COLO829 (cell line): ENCODE measurements around the gene ULK4.

Source experiments
- DNase-seq: peaks from one replicate; pipeline ENCODE4 v3.0.0; 2012; ENCODE audit warnings: low spot score

ULK4 gene

GRCh38 chr3:41356775-41357174 lies 605.1 kb downstream of the ULK4 start:
- DNase-seq, result no peak

DNA sequence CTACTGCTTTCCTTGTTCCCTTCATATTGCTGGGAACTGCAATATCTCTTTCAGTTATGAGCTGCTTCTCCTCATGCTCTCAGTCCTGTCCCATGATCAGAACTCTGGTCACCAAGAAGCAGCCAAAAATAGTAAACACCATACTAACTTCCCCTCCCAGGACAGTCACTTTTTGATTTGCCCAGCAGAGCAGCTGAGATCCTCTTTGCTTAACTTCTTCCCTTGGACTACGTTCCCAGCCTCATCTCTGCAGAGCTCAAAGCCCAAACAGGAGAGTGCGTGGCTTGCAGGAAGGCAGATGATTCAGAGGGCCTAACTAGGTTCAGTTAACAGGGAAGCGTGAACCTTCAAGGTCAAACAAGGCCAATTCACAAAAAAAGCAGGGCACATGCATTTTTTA lies 609.4 kb downstream of the ULK4 start:
- DNase-seq, result no peak

GRCh38 chr3:41350441-41350840 lies 611.5 kb downstream of the ULK4 start:
- DNase-seq, result no peak

DNA sequence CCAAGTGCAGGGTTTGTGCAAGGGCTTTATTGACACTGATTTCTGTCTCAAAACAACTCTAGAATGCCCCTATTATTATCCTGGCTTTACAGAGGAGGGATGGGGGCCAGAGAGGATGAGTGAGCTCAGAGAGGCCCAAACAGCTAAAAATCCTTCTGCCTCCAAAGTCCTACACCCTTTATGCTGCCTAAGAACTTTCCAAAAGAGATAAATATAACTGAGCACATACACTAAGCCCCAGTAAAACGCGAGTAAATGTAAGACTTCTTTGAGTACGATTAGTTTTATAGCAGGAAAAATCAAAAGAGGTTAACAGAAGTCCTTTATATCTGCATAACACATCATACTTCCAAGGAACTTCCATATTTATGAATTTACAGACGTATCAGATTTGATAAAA lies 613.5 kb downstream of the ULK4 start:
- no peak for DNase-seq

DNA sequence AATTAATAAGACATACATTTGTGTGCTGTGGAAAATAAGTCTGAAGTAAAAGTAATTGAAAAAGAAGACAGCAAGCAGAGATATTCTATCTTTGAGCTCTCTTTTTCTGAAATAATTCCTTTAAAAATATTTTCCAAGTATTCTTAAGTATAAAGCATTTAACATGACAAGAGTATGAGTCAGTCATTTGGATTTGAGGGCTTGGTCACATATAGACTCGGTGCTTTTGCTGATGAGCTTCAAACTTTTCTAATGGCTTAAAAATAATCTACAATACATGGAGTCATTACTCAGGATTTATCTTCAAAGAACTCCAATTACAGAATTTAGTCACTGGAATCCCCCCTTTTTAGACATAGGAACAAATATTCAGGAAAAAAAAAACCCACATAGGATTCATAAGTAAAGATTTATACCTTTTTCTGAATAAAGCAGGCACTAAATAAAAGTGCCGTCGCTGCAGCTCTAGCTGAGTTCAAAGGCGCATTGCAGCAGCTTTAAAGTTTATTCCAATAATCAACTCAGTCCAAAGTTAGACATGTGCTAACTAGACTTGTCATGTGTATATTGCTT lies 615.1 kb downstream of the ULK4 start:
- DNase-seq, result no peak

- no peak for DNase-seq
These were observed 616.1 kb downstream of the ULK4 start for GRCh38 chr3:41345788-41346187.

DNA sequence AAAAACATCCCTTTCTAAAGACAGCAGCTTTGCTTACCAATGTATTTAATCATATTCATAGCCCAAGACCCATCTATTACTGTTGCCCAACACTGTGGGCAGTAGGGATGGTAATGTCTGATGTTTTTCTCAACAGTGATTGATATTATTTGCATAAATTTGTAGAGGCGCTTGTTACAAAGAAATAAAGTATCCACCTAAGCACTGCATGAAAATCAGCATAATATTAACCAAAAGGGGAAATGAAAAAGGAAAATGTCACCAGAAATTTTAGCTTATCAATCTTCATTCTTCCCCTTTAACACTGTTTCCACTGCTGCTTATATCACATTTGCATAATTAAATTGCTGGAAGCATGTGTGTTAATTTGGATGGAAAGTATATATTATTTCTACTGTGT lies 622.1 kb downstream of the ULK4 start:
- no peak for DNase-seq

- no peak for DNase-seq
These were observed 623.6 kb downstream of the ULK4 start for GRCh38 chr3:41338276-41338675.

DNA sequence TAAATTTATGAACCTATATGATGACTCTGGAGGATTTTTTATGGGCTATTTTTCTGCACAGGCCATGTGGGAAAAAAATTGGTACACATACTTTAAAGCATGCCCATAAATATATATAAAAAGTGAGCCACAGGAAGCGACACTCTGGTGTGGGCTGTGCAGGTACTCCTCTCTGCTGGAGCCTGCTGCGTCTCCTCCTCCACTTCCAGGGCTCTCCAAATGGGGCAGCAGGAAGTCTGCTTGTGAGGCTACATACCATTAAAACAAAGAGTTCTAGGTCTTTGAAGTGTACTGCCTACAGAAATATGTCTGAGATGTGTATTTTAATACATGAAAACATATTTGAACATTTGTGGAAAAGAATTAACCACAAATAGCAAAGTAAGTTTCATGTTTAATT lies 627.5 kb downstream of the ULK4 start:
- DNase-seq, result no peak

- no peak for DNase-seq
These were observed 630.9 kb downstream of the ULK4 start for GRCh38 chr3:41331041-41331440.

- peak; percentile 20 for DNase-seq
These were observed 631.4 kb downstream of the ULK4 start for GRCh38 chr3:41330465-41330864.

DNA sequence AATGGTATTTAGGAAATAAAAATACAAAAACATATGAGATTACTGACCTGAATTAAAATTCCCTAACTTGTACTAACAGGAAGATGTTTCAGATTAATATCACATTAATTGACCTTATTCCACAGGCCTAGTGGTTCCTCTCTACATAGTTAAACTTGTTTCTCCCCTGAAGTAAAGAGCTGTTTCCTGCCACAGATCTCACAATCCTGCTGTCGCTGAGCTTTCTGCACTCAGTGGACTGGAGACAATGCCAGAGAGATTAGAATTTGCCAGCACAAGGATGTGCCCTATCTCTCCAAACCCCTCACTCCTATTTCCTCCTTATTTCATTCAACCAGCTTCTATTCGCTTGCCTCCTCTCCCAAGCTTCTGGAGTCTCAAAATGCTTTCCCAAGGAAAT lies 632.0 kb downstream of the ULK4 start:
- DNase-seq, result no peak

- DNase-seq, result no peak
These were observed 633.0 kb downstream of the ULK4 start for GRCh38 chr3:41328926-41329325.

- DNase-seq, result no peak
These were observed 634.2 kb downstream of the ULK4 start for GRCh38 chr3:41327718-41328117.

- no peak for DNase-seq
These were observed 637.8 kb downstream of the ULK4 start for GRCh38 chr3:41324156-41324475.

- no peak for DNase-seq
These were observed 638.3 kb downstream of the ULK4 start for GRCh38 chr3:41323467-41324155.

DNA sequence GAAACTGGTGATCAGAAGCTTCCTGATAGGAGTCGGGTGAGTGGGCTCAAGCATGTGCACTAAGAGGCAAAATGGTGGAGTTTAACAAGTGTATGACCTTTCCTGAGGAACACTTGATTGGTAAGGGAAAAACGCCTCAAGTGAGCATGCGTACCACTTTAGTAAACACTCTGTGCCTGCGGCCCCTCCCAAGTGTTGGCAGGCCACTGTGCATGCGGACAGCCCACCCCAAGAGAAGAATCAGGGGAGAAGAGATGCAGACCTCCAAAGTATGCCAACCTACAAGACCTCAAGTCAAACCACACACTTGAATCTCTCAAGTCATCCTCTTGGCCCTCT lies 640.3 kb downstream of the ULK4 start:
- no peak for DNase-seq

GRCh38 chr3:41320953-41321641 lies 640.8 kb downstream of the ULK4 start:
- no peak for DNase-seq

DNA sequence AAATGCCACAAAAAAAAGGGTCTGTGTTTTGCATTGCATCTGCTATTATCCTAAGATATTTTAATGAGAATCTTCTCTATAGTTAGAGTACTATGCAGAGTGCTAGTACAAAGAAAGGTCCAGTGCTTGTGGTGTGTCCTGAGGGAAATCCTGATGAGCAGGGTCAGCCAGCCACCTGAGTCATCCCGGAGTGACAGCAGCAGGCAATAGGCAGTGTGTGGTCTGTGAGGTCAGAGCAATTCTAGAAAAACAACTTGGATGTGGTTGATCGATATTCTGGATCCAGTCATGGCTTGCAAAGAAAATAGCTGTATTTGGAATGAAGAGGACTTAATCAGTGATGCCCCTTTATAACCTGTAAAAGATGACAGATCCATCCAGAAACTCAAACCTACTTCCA lies 643.4 kb downstream of the ULK4 start:
- no peak for DNase-seq

DNA sequence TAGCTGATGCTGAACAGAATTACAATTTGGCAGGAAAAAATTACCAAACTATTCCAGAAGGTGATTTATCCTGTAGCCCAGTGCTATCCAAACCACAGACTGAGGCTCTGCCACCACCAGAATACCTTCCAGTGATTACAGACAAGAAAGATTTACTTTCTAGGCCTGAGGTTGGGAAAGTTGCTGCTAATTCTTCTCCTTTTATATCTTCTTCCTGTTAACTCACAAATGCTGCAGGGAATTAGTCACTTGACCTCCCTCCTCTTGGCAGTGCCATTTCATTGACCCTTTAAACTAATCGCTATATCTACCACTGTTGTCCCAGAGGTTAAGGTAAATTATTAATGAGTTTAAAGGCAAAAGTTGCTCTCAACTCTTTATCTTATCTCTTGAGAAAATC lies 644.2 kb downstream of the ULK4 start:
- peak; percentile 18 for DNase-seq

DNA sequence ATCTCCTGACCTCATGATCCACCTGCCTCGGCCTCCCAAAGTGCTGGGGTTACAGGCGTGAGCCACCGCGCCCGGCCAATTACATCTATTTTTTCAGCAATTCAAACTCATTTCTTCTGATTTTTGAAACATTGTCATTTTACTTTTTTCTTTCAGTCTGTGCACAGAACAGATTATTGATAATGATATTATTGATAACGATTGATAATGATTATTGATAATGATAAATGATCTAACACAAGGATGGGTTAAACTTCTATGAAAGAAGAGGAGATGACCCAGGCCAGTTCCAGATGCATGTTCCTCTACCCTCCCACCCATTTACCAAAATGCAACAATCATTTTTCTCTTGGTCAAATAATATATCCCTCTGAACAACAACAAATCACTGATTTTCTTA lies 644.6 kb downstream of the ULK4 start:
- DNase-seq, result no peak

DNA sequence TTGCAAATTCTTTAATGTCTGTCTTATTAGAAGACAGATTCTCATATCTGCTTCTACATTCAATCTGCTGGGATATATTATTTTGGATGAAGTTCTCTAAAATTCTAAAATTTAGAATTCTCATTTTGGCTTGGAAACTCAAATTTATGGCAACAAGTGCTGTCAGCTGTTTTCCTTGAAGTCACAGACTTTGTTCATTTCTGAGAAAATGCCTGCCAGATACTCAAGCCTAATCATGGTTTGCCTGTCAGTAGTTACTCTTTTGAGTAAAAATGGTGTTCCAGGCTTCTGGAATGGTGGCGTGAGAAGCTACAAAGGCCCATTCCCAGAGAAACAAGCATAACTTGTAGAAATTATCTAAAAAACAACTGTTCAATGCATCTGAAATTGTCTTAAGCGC lies 646.8 kb downstream of the ULK4 start:
- DNase-seq, result no peak

GRCh38 chr3:41308119-41308518 lies 653.8 kb downstream of the ULK4 start:
- no peak for DNase-seq

GRCh38 chr3:41307065-41307464 lies 654.8 kb downstream of the ULK4 start:
- DNase-seq, result no peak
